CD4-positive, alpha-beta T cell treated with Interleukin-12 subunit alpha and Interleukin-12 subunit beta, for 1 hour (primary cell): ENCODE results near the gene ZBTB7C.

Source experiments
- DNase-seq: peaks from one replicate; pipeline ENCODE4 v3.0.0-alpha.2; 2020

Gene ZBTB7C

GRCh38 chr18:48385596-48385995, 23.6 kb downstream of the ZBTB7C start:
- no peak for DNase-seq

DNA sequence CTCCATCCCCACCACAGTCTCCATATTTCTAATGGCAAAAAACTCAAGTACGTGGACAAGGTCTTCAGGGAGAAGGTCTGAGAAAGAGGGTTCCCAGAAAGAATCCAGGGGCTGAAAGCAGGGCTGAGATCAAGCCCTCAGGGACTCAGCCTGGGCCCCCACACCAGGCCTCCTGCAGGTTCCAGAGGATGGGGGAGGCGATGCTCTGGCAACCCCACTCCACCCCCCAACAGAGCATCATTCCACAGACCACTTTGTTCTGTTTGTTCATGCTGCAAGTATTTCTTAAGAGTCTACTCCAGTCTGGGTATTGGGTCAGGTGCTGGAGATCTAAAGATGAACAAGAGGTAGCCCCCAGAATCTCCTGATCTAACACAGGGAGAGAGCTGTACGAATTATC, 32.2 kb downstream of the ZBTB7C start:
- DNase-seq = no peak

DNA sequence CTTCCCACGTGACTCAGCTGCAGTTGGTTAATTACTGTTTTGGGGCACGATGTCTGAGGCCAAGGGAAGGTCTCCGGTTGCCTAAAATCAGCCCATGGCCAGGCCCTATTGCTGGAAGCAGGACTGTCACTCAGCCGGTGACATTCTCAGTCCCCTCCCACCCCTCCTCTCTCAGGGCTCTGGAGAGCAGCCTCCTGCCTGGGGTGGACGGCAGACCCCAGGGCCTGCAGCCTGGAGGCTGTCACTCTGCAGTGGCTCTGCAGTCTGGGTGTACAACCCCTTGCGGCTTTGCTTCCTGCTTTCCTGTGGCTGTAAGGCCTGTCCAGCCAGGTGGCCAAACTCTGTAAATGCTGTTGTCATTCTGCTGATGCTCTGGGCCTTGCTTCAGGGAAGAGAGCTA, 32.8 kb downstream of the ZBTB7C start:
- DNase-seq = no peak

- no peak for DNase-seq
These were observed 33.9 kb downstream of the ZBTB7C start for GRCh38 chr18:48375150-48375800.

GRCh38 chr18:48374423-48375149, 34.6 kb downstream of the ZBTB7C start:
- DNase-seq = no peak

DNA sequence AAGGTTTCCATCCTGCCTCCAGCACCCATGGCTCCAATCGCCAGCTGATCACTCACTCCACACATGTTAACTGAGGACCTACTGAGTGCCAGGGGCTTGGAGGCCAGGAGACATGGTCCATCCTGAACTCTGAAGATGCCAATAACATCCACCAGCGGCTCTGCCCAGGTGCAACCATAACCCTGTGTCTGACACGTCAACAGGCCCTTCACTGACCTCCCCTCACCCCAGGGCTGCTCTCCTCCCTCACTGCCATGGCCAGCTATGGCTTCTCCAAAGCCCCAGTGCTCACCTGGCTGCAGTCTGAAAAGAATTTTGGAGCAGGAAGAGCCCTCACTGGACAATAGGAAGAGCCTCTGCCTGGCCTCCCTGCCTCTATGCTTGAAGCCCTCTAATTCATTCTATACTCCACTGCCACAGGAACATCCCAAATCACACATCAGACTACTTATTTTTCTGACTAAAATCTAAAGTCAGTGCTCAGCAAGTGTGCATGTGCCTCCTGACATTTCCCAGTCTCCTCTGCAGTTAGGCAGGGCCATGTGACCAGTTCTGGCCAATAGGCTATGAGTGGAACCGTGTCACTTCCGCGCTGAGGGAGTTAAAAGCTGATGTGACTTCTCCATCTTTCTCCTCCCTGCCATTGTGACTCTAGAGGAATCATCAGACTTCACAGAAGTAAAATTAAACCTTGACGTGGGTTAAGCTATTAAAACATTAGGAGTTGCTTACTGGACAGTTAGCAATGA, 37.2 kb downstream of the ZBTB7C start:
- no peak for DNase-seq

GRCh38 chr18:48367557-48367956, 41.6 kb downstream of the ZBTB7C start:
- no peak for DNase-seq

DNA sequence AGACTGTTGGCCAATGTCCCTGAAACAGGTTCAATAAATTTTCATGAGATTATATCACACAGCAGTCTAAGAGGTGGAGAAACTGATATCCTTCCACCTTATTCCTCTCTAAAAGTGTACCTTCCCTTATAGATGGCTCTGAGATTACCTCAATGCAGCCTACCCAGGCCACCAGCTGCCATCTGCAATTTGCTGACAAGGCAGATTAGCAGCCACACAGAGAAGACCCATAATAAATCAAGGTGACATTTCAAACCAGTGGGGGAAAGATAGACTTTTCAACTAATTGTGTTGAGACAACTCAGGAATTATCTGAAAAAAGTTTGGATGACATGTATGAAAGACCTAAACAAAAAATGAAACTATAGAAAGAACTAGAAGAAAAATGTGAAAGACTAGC, 43.2 kb downstream of the ZBTB7C start:
- DNase-seq = no peak

DNA sequence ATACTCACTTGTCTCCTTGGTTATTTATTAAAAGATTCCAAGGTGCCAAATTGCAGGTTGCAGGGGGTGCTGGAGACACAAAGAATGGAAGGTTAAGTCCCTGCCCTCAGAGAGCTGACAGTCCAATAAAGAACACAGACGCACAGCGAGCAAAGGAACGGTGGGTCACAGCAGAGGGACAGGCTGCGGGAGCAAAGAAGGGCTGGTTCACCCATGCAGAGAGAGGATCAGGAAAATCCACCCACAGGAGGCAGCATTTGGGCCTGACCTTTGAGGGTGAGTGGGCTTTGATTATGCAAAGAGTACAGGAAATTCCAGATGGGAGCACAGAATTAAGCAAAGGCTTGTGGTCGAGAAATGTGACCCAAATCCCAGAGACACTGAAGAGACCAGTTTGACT, 45.0 kb downstream of the ZBTB7C start:
- DNase-seq = no peak

- DNase-seq = no peak
These were observed 46.0 kb downstream of the ZBTB7C start for GRCh38 chr18:48363175-48363574.

DNA sequence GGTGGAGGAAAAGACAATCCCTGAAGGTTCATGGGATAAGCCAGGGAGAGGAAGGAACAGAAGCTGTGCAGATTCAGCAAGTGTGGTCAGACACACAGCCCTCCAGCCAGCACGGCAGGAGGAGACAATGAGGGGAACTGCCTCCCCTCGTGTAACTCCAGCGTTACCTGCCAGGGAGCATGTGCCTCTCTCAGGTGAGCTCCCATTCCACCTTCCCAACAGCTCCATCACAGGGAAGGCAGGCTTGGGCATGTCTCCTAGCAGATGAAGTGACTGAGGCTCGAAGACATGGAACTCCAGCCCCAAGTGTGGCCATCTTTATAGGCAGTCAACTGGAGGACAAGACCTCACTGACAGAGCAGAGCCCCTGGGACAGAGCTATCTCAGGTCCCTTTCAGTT, 47.4 kb downstream of the ZBTB7C start:
- DNase-seq = no peak

GRCh38 chr18:48360376-48361021, 48.7 kb downstream of the ZBTB7C start:
- no peak for DNase-seq

- DNase-seq = no peak
These were observed 49.6 kb downstream of the ZBTB7C start for GRCh38 chr18:48359626-48360025.

GRCh38 chr18:48358868-48359267, 50.3 kb downstream of the ZBTB7C start:
- DNase-seq = no peak

DNA sequence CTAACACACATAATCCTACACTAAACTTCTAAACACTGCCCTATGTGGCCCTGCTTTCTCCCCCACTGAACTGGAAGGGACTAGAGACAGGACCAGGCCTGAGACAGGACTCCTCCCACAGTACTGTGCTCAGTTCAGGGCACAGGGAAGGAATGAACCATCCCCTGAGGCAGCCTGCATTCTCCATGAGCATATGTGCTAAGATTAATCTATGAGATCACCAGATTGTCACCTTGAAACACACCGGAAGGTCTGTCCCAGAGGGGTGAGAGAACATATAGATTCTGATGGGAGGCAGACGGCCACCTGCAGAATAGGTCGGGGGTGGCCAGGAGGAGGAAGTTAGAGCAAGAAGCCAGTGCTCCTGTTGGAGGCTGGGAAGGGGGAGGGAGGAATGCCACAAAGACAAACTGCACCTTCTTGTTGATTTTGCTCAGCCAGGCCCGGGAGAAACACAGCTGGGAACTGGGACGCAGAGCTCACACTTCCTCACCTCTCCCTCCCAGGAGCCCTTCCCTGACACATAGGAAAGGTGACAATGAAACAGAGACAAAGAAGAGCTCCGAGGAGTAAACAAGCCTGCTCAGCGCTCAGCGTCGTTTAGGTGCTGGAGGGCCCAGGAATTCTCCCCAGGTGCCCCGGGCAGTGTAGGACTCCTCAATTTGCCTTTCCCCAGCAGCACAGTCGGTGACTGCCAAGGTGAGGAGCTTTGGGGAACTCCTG, 52.1 kb downstream of the ZBTB7C start:
- no peak for DNase-seq

DNA sequence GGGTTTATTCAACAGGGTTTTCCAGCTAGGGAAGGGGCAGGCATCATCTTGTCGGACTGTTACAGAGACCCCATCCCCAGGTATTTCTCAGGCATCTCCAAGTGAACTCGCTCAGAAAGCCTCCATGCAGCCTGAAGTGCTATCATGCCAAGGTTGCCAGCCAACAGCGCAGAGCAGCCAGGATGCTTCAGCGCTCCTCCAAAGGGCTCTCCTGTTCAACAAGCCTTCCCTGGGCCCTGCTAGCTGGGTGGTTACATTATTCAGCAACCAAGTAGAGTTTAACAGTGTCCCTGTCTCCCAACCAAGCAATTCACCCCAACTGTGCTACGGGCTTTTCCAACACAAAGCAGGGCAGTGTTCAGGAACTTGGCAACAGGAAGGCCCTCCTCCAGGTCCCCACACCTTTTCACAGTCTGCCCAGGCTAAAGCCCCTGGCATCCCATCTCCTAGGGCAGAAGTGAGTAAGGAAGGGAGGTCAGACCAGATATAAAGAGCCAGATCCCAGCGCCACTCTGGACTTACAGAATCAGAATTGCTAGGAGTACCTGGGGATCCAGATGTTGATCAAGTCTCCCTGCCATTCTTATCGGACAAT, 52.9 kb downstream of the ZBTB7C start:
- DNase-seq = no peak

DNA sequence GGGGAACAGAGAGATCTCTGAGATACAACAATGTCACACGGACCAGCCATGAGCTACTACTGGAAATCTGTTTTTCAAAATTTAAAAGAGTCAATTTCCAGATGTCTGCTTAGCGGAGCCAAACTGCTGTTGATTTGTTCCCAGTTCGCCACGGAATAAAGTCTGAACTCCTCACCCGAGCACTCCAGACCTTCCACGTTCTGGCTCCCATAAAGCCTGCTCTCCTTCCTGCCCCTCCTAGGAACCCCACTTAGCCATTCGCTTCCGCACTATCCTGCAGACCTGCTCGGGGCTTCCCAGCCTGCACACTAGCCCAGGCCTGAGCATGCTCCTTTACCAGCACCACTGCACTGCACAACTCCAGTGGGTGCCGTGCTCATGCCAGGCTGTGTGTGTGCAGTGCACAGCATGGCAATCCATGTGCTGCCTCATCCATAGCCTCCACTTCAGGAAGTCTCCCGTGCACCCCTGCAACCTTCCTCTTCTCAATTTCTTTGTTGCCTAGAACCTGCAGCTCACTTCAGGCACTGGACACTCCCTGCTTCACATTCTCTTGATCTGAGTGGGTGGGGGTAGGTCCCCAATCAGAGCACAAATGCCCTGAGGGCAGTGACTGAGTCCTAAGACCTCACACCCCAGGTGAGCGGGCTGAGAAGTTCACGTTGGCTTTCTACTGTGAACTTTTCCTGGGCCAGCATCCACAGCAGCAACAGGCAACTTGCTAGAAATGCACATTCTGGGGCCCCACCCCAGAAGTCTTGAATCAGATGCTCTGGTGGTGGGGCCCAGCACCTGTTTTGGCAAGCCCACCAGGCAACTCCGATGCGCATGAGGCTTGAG, 53.7 kb downstream of the ZBTB7C start:
- no peak for DNase-seq

GRCh38 chr18:48354746-48355260, 54.4 kb downstream of the ZBTB7C start:
- no peak for DNase-seq

- DNase-seq = no peak
These were observed 57.0 kb downstream of the ZBTB7C start for GRCh38 chr18:48352051-48352755.

DNA sequence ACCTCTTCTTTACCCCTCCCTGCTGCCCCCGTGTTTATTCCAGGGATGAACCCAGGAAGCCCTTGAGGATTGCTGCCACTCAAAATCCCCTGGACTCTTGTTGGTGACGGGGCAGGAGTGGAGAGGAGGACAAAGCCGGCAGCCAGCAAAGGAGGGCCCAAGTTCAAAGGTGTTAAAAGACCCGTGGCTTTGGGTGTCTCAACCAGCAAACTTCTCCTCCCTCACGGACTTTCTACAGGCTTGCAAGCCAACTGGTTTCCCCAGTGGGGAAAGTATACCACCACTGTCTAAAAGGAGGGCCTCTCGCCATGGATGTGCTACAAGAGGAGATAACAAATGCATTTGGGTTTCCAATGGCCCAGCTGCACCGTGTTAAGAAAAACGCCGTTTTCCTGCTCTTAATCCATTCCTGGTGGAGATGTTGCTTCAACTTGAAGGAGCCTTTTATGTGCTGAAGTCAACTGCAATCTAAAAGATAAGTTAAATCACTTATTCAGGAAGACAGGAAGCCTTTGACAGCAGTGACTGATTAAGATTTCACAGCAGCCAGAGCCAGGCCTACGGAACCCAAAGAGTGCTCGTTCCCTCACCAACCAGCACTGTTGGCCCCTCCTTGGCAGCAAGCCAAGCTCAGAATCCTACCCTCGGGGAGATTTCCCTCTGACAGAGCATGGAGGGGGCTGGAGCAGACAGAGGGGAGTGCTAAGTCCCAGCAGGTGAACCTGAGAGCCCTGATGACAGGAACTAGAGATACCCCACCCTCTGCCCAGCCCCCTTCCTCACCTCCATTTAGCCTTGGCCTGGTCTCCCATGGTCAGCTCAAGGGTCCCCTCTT, 57.8 kb downstream of the ZBTB7C start:
- no peak for DNase-seq
